HepG2 (cell line): ENCODE measurements around the gene RREB1. TPM values are rescaled to one million over a fixed set of nuclear protein-coding genes. Genes with fewer than 3 reads are reported as not detected.
A peak's percentile ranks its signal among the peaks of the same experiment; 100 is the strongest.

Source experiments
- CC2D1A ChIP-seq: sonication (generic); formaldehyde crosslinking; IDR thresholded peaks from 2 replicates; pipeline ENCODE4 v1.8.1; 2023; ENCODE audit warnings: mild to moderate bottlenecking, missing genetic modification reagents
- CENPBD1 ChIP-seq: sonication (generic); formaldehyde crosslinking; IDR thresholded peaks from 2 replicates; pipeline ENCODE4 v1.8.0; 2022; ENCODE audit warnings: missing genetic modification reagents, low read depth, mild to moderate bottlenecking, borderline replicate concordance
- DDIT3 ChIP-seq: sonication (generic); formaldehyde crosslinking; IDR thresholded peaks from 2 replicates; pipeline ENCODE4 v1.4.0; 2020; ENCODE audit warnings: mild to moderate bottlenecking, missing genetic modification reagents
- ELF1 ChIP-seq: sonication (generic); formaldehyde crosslinking; IDR thresholded peaks from 2 replicates; pipeline ENCODE4 v1.4.0; 2020; ENCODE audit warnings: missing genetic modification reagents
- GLI4 ChIP-seq: sonication (generic); formaldehyde crosslinking; IDR thresholded peaks from 2 replicates; pipeline ENCODE4 v1.5.1; 2020; ENCODE audit warnings: missing genetic modification reagents, mild to moderate bottlenecking, moderate library complexity, borderline replicate concordance
- MATR3 ChIP-seq: sonication (generic); formaldehyde crosslinking; IDR thresholded peaks from 2 replicates; pipeline ENCODE4 v1.4.0; 2020; ENCODE audit warnings: missing genetic modification reagents
- MTF1 ChIP-seq: sonication (generic); formaldehyde crosslinking; IDR thresholded peaks from 2 replicates; pipeline ENCODE4 v1.5.0; 2020; ENCODE audit warnings: missing genetic modification reagents
- NPAS2 ChIP-seq: sonication (generic); formaldehyde crosslinking; IDR thresholded peaks from 2 replicates; pipeline ENCODE4 v1.8.0; 2022; ENCODE audit warnings: mild to moderate bottlenecking, missing genetic modification reagents, borderline replicate concordance
- NR2F1 ChIP-seq, 2 experiments: fragments of 450-650 bp in 1 of 2; formaldehyde crosslinking in 1 of 2; IDR thresholded peaks; 2 replicates each; pipeline versions ENCODE4 v1.5.0 to v1.6.1; 2016 to 2020; ENCODE audit warnings: mild to moderate bottlenecking in 1 of 2, missing compliant biosample characterization in 1 of 2, missing genetic modification reagents in 1 of 2, moderate library complexity in 1 of 2
- SSRP1 ChIP-seq: IDR thresholded peaks from 2 replicates; pipeline ENCODE4 v1.6.1; 2016; ENCODE audit warnings: control low read depth
- THAP8 ChIP-seq: sonication (generic); formaldehyde crosslinking; IDR thresholded peaks from 2 replicates; pipeline ENCODE4 v1.5.1; 2020; ENCODE audit warnings: missing genetic modification reagents, mild to moderate bottlenecking, borderline replicate concordance
- TOPORS ChIP-seq: sonication (generic); formaldehyde crosslinking; IDR thresholded peaks from 2 replicates; pipeline ENCODE4 v1.8.0; 2023; ENCODE audit warnings: mild to moderate bottlenecking, missing genetic modification reagents
- U2AF1 ChIP-seq: fragments of 200-400 bp; formaldehyde crosslinking; optimal IDR thresholded peaks from 2 replicates; pipeline ENCODE3; 2017; ENCODE audit warnings: mild to moderate bottlenecking, low read depth, low read length
- U2AF2 ChIP-seq: fragments of 200-400 bp; formaldehyde crosslinking; IDR thresholded peaks from 2 replicates; pipeline ENCODE4 v1.6.1; 2017; ENCODE audit warnings: low read depth, mild to moderate bottlenecking, low read length
- ZFX ChIP-seq: sonication (generic); formaldehyde crosslinking; IDR thresholded peaks from 2 replicates; pipeline ENCODE4 v1.4.0; 2020; ENCODE audit warnings: mild to moderate bottlenecking, low read depth, missing genetic modification reagents, moderate library complexity
- ZNF234 ChIP-seq: sonication (generic); formaldehyde crosslinking; conservative IDR thresholded peaks from 2 replicates; pipeline ENCODE4 v1.5.1; 2020; ENCODE audit warnings: mild to moderate bottlenecking, missing genetic modification reagents
- ZNF350 ChIP-seq: sonication (generic); formaldehyde crosslinking; IDR thresholded peaks from 2 replicates; pipeline ENCODE4 v1.4.0; 2020; ENCODE audit warnings: mild to moderate bottlenecking, low read depth, missing genetic modification reagents, borderline replicate concordance
- ZNF556 ChIP-seq: sonication (generic); formaldehyde crosslinking; IDR thresholded peaks from 2 replicates; pipeline ENCODE4 v1.4.0; 2020; ENCODE audit warnings: mild to moderate bottlenecking, missing genetic modification reagents, borderline replicate concordance
- ZNF576 ChIP-seq: sonication (generic); formaldehyde crosslinking; IDR thresholded peaks from 2 replicates; pipeline ENCODE4 v1.4.0; 2020; ENCODE audit warnings: mild to moderate bottlenecking, missing genetic modification reagents
- ZNF605 ChIP-seq: sonication (generic); formaldehyde crosslinking; IDR thresholded peaks from 2 replicates; pipeline ENCODE4 v1.8.0; 2022; ENCODE audit warnings: mild to moderate bottlenecking, missing genetic modification reagents
- ZNF761 ChIP-seq: sonication (generic); formaldehyde crosslinking; conservative IDR thresholded peaks from 2 replicates; pipeline ENCODE4 v1.4.0; 2020; ENCODE audit warnings: mild to moderate bottlenecking, missing genetic modification reagents
- ZUFSP ChIP-seq: sonication (generic); formaldehyde crosslinking; IDR thresholded peaks from 2 replicates; pipeline ENCODE4 v1.9.0; 2021; ENCODE audit warnings: missing genetic modification reagents, mild to moderate bottlenecking, borderline replicate concordance
- polyA plus RNA-seq, 8 experiments: library from polyadenylated mRNA; depleted of rRNA in 3 of 8; stranded (reverse) in 7 of 8; unstranded in 1 of 8; fragments of >200 nt; fragmentation: Illumina TruSeq in 4 of 8; extraction: Trizol in 4 of 8; gene quantifications; 2 replicates each; pipeline versions ENCODE4 v1.2.1 to v1.2.3, GENCODE V29; 2011 to 2016; ENCODE audit warnings: low read depth in 4 of 8, missing spikeins in 1 of 8, mixed read lengths in 1 of 8; ENCODE audit not compliant: insufficient read depth in 1 of 8
- total RNA-seq, 5 experiments: library from RNA; depleted of rRNA; stranded (reverse); fragments of >200 nt; fragmentation: Illumina TruSeq; extraction: Trizol; gene quantifications; 2 replicates each; pipeline ENCODE4 v1.2.3, GENCODE V29; 2016; ENCODE audit warnings: low read depth in 1 of 5

Gene RREB1
- total and polyA plus RNA-seq, 2 of the 13 experiments (the other 11 are each of a cell fraction or from before 2014, with no cell fraction given): 6.1 to 23.2 TPM

GRCh38 chr6:7238900-7239589, 131.3 kb downstream of the RREB1 start (continued):
- TF ChIP-seq THAP8 (no peak), ELF1 (CRISPR knock-in tag) (peak; percentile 21; the same call in 1 of the 2 replicates), ZNF761 (CRISPR knock-in tag) (0 out of 2 replicates have a peak, but pooled peaks have one; percentile 64), ZUFSP (no peak), U2AF2 (no peak), U2AF1 (no peak), TOPORS (CRISPR knock-in tag) (no peak), CC2D1A (CRISPR knock-in tag) (no peak), GLI4 (CRISPR knock-in tag) (no peak), ZNF350 (CRISPR knock-in tag) (peak; percentile 89), ZNF234 (CRISPR knock-in tag) (no peak), NPAS2 (CRISPR knock-in tag) (no peak; the same call in 1 of the 2 replicates), SSRP1 (CRISPR knock-in tag) (peak; percentile 63), DDIT3 (CRISPR knock-in tag) (no peak), MATR3 (CRISPR knock-in tag) (no peak), MTF1 (no peak), CENPBD1 (0 out of 2 replicates have a peak, but pooled peaks have one; percentile 24), ZNF576 (CRISPR knock-in tag) (no peak), ZNF556 (CRISPR knock-in tag) (peak; percentile 54; the same call in 1 of the 2 replicates), ZNF605 (no peak), ZFX (CRISPR knock-in tag) (peak; percentile 89), NR2F1 (CRISPR knock-in tag; IDR thresholded peaks at IDR 0.05) (peak in 1 of 2 experiments; percentile 54; a peak in 2 of 4 replicates)
